HepG2 (cell line): ENCODE measurements around the gene SLIT3. TPM values are rescaled to one million over a fixed set of nuclear protein-coding genes. Genes with fewer than 3 reads are reported as not detected.

Experiments used
- AKAP8 ChIP-seq: sonication (generic); formaldehyde crosslinking; IDR thresholded peaks from 2 replicates; pipeline ENCODE4 v1.5.1; 2020; ENCODE audit warnings: mild to moderate bottlenecking, missing genetic modification reagents
- KAT2B ChIP-seq: fragments of 150-350 bp; IDR thresholded peaks from 2 replicates; pipeline ENCODE4 v1.6.1; 2014; ENCODE audit warnings: low read depth, low read length, borderline replicate concordance
- NR3C1 ChIP-seq: sonication (generic); formaldehyde crosslinking; IDR thresholded peaks from 2 replicates; pipeline ENCODE4 v1.4.0; 2020; ENCODE audit warnings: missing genetic modification reagents
- POLR2AphosphoS2 ChIP-seq: IDR thresholded peaks from 2 replicates; pipeline ENCODE4 v1.6.1; 2011; ENCODE audit warnings: low read depth, low read length, improper control_type of control experiment
- SSRP1 ChIP-seq: IDR thresholded peaks from 2 replicates; pipeline ENCODE4 v1.6.1; 2016; ENCODE audit warnings: control low read depth
- SUZ12 ChIP-seq: fragments of 150-350 bp; IDR thresholded peaks from 2 replicates; pipeline ENCODE4 v1.6.1; 2014; ENCODE audit warnings: low read depth, low read length
- ZNF350 ChIP-seq: sonication (generic); formaldehyde crosslinking; IDR thresholded peaks from 2 replicates; pipeline ENCODE4 v1.4.0; 2020; ENCODE audit warnings: mild to moderate bottlenecking, low read depth, missing genetic modification reagents, borderline replicate concordance
- ZNF513 ChIP-seq: sonication (generic); formaldehyde crosslinking; conservative IDR thresholded peaks from 2 replicates; pipeline ENCODE4 v1.5.0; 2020; ENCODE audit warnings: missing genetic modification reagents
- ZNF562 ChIP-seq: sonication (generic); formaldehyde crosslinking; IDR thresholded peaks from 2 replicates; pipeline ENCODE4 v1.8.0; 2022; ENCODE audit warnings: missing genetic modification reagents, borderline replicate concordance
- ZSCAN12 ChIP-seq: sonication (generic); formaldehyde crosslinking; IDR thresholded peaks from 2 replicates; pipeline ENCODE4 v1.9.0; 2021; ENCODE audit warnings: mild to moderate bottlenecking, missing genetic modification reagents
- polyA plus RNA-seq, 8 experiments: library from polyadenylated mRNA; depleted of rRNA in 3 of 8; stranded (reverse) in 7 of 8; unstranded in 1 of 8; fragments of >200 nt; fragmentation: Illumina TruSeq in 4 of 8; extraction: Trizol in 4 of 8; gene quantifications; 2 replicates each; pipeline versions ENCODE4 v1.2.1 to v1.2.3, GENCODE V29; 2011 to 2016; ENCODE audit warnings: low read depth in 4 of 8, missing spikeins in 1 of 8, mixed read lengths in 1 of 8; ENCODE audit not compliant: insufficient read depth in 1 of 8
- total RNA-seq, 5 experiments: library from RNA; depleted of rRNA; stranded (reverse); fragments of >200 nt; fragmentation: Illumina TruSeq; extraction: Trizol; gene quantifications; 2 replicates each; pipeline ENCODE4 v1.2.3, GENCODE V29; 2016; ENCODE audit warnings: low read depth in 1 of 5
- TF ChIP-seq, protein P1 (sequence below), 2 experiments: sonication (generic) in 1 of 2; formaldehyde crosslinking in 1 of 2; IDR thresholded peaks; 2 replicates each; pipeline versions ENCODE4 v1.4.0 to v1.6.1; 2016 to 2020; ENCODE audit warnings: borderline replicate concordance in 1 of 2, low read depth in 1 of 2, mild to moderate bottlenecking in 1 of 2, missing genetic modification reagents in 1 of 2

The SLIT3 gene
- total and polyA plus RNA-seq, 2 of the 13 experiments (the other 11 are each of a cell fraction or from before 2014, with no cell fraction given): not detected

DNA sequence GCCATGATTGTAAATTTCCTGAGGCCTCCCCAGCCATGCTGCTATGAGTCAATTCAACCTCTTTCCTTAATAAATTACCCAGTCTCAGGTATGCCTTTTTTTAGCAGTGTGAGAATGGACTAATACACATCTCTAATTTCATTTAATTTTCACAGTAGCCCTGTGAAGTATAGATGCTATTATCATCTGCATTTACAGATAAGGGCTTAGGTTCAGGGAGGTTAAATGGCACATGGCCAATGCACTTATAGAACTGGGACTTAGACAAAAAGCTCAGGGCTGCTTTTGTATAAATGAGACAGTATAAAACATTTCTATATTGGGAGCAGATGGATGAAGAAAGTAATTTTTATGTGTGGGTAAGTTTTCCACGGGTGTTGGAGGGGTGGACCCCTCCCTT, 658.9 kb downstream of the SLIT3 start (continued):
- TF ChIP-seq ZNF513 (CRISPR knock-in tag) (no peak), NR3C1 (no peak), SUZ12 (no peak), KAT2B (no peak), SSRP1 (CRISPR knock-in tag) (no peak), AKAP8 (CRISPR knock-in tag) (no peak), ZNF562 (CRISPR knock-in tag) (no peak), ZNF350 (CRISPR knock-in tag) (no peak), ZSCAN12 (CRISPR knock-in tag) (no peak), POLR2AphosphoS2 (no peak)
- TF ChIP-seq, protein P1, sequence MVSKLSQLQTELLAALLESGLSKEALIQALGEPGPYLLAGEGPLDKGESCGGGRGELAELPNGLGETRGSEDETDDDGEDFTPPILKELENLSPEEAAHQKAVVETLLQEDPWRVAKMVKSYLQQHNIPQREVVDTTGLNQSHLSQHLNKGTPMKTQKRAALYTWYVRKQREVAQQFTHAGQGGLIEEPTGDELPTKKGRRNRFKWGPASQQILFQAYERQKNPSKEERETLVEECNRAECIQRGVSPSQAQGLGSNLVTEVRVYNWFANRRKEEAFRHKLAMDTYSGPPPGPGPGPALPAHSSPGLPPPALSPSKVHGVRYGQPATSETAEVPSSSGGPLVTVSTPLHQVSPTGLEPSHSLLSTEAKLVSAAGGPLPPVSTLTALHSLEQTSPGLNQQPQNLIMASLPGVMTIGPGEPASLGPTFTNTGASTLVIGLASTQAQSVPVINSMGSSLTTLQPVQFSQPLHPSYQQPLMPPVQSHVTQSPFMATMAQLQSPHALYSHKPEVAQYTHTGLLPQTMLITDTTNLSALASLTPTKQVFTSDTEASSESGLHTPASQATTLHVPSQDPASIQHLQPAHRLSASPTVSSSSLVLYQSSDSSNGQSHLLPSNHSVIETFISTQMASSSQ (IDR thresholded peaks at IDR 0.05; ENCODE audit: low read depth): no peak
- TF ChIP-seq, protein P1 (CRISPR knock-in tag; IDR thresholded peaks at IDR 0.05; ENCODE audit: borderline replicate concordance): no peak
